WTC11 (cell line): Measurements from ENCODE around the gene C3orf49.

Experiments
- FOXP4 ChIP-seq: sonication (generic); formaldehyde crosslinking; IDR thresholded peaks from 2 replicates; pipeline ENCODE4 v1.8.0; 2022; ENCODE audit warnings: mild to moderate bottlenecking, missing genetic modification reagents
- GTF2I ChIP-seq: fragments of 250-450 bp; sonication (Bioruptor Pico); conservative IDR thresholded peaks from 2 replicates; pipeline ENCODE4 v1.4.0; 2021; ENCODE audit warnings: mild to moderate bottlenecking
- IRF2 ChIP-seq: sonication (generic); formaldehyde crosslinking; IDR thresholded peaks from 2 replicates; pipeline ENCODE4 v1.8.0; 2022; ENCODE audit warnings: low read depth, missing genetic modification reagents, borderline replicate concordance
- MAX ChIP-seq: sonication (generic); formaldehyde crosslinking; IDR thresholded peaks from 2 replicates; pipeline ENCODE4 v1.8.0; 2022; ENCODE audit warnings: mild to moderate bottlenecking, missing genetic modification reagents
- NR3C1 ChIP-seq: sonication (generic); formaldehyde crosslinking; conservative IDR thresholded peaks from 2 replicates; pipeline ENCODE4 v1.8.1; 2023; ENCODE audit warnings: low read depth, mild to moderate bottlenecking, missing genetic modification reagents
- PRDM15 ChIP-seq: sonication (generic); formaldehyde crosslinking; IDR thresholded peaks from 2 replicates; pipeline ENCODE4 v1.8.0; 2022; ENCODE audit warnings: missing genetic modification reagents
- SMAD3 ChIP-seq: sonication (generic); formaldehyde crosslinking; IDR thresholded peaks from 2 replicates; pipeline ENCODE4 v1.8.0; 2022; ENCODE audit warnings: missing genetic modification reagents, mild to moderate bottlenecking, borderline replicate concordance
- SMAD4 ChIP-seq: sonication (generic); formaldehyde crosslinking; IDR thresholded peaks from 2 replicates; pipeline ENCODE4 v1.8.0; 2022; ENCODE audit warnings: mild to moderate bottlenecking, missing genetic modification reagents
- SOX15 ChIP-seq: fragments of 250-450 bp; sonication (Bioruptor Pico); IDR thresholded peaks from 2 replicates; pipeline ENCODE4 v1.9.0; 2021; ENCODE audit warnings: mild to moderate bottlenecking
- ZNF138 ChIP-seq: sonication (generic); formaldehyde crosslinking; conservative IDR thresholded peaks from 2 replicates; pipeline ENCODE4 v1.8.1; 2022; ENCODE audit warnings: mild to moderate bottlenecking, moderate library complexity, missing genetic modification reagents
- TF ChIP-seq, protein P1 (sequence below): fragments of 200-600 bp; IDR thresholded peaks from 2 replicates; pipeline ENCODE4 v1.8.0; 2022; ENCODE audit warnings: antibody characterized with exemption
- TF ChIP-seq, protein P2 (sequence below): sonication (generic); formaldehyde crosslinking; IDR thresholded peaks from 2 replicates; pipeline ENCODE4 v1.8.1; 2022; ENCODE audit warnings: low read depth, missing genetic modification reagents, borderline replicate concordance
- TF ChIP-seq, protein P3 (sequence below): sonication (generic); formaldehyde crosslinking; IDR thresholded peaks from 2 replicates; pipeline ENCODE4 v1.8.1; 2023; ENCODE audit warnings: mild to moderate bottlenecking, missing genetic modification reagents
- TF ChIP-seq, protein P4 (sequence below): sonication (generic); formaldehyde crosslinking; IDR thresholded peaks from 2 replicates; pipeline ENCODE4 v1.8.0; 2022; ENCODE audit warnings: mild to moderate bottlenecking, missing genetic modification reagents

DNA sequence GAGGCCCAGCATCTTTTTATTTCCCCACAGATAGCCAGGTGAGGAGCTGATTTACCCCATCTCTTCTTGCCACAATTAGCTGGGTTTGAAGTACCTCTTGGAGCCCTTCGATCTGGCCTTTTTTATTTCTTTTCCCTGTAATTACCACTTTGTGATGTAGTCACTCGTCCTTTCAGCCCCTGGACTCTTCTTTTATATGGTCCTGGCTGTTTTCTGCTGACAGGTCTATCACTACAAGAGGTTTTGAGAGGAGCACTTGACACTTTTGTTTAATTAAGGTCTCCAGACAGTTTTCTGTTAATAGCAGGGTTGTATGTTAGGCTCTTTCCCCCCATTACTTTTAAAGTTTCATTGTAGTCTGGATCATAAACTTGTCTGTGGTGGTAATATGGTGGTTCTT, 56.4 kb downstream of the C3orf49 start:
- TF ChIP-seq SOX15 = no peak
- TF ChIP-seq SMAD4 (CRISPR knock-in tag) = no peak
- no peak for TF ChIP-seq FOXP4
- TF ChIP-seq, protein P1, sequence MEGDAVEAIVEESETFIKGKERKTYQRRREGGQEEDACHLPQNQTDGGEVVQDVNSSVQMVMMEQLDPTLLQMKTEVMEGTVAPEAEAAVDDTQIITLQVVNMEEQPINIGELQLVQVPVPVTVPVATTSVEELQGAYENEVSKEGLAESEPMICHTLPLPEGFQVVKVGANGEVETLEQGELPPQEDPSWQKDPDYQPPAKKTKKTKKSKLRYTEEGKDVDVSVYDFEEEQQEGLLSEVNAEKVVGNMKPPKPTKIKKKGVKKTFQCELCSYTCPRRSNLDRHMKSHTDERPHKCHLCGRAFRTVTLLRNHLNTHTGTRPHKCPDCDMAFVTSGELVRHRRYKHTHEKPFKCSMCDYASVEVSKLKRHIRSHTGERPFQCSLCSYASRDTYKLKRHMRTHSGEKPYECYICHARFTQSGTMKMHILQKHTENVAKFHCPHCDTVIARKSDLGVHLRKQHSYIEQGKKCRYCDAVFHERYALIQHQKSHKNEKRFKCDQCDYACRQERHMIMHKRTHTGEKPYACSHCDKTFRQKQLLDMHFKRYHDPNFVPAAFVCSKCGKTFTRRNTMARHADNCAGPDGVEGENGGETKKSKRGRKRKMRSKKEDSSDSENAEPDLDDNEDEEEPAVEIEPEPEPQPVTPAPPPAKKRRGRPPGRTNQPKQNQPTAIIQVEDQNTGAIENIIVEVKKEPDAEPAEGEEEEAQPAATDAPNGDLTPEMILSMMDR = no peak
- TF ChIP-seq IRF2 (CRISPR knock-in tag) = no peak
- TF ChIP-seq, protein P2, sequence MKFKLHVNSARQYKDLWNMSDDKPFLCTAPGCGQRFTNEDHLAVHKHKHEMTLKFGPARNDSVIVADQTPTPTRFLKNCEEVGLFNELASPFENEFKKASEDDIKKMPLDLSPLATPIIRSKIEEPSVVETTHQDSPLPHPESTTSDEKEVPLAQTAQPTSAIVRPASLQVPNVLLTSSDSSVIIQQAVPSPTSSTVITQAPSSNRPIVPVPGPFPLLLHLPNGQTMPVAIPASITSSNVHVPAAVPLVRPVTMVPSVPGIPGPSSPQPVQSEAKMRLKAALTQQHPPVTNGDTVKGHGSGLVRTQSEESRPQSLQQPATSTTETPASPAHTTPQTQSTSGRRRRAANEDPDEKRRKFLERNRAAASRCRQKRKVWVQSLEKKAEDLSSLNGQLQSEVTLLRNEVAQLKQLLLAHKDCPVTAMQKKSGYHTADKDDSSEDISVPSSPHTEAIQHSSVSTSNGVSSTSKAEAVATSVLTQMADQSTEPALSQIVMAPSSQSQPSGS (CRISPR knock-in tag) = no peak
- TF ChIP-seq ZNF138 (CRISPR knock-in tag) = no peak
- TF ChIP-seq, protein P3, sequence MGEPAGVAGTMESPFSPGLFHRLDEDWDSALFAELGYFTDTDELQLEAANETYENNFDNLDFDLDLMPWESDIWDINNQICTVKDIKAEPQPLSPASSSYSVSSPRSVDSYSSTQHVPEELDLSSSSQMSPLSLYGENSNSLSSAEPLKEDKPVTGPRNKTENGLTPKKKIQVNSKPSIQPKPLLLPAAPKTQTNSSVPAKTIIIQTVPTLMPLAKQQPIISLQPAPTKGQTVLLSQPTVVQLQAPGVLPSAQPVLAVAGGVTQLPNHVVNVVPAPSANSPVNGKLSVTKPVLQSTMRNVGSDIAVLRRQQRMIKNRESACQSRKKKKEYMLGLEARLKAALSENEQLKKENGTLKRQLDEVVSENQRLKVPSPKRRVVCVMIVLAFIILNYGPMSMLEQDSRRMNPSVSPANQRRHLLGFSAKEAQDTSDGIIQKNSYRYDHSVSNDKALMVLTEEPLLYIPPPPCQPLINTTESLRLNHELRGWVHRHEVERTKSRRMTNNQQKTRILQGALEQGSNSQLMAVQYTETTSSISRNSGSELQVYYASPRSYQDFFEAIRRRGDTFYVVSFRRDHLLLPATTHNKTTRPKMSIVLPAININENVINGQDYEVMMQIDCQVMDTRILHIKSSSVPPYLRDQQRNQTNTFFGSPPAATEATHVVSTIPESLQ (CRISPR knock-in tag) = no peak
- no peak for TF ChIP-seq MAX (CRISPR knock-in tag)
- no peak for TF ChIP-seq SMAD3 (CRISPR knock-in tag)
- TF ChIP-seq NR3C1 (CRISPR knock-in tag) = no peak
- no peak for TF ChIP-seq PRDM15
- TF ChIP-seq, protein P4, sequence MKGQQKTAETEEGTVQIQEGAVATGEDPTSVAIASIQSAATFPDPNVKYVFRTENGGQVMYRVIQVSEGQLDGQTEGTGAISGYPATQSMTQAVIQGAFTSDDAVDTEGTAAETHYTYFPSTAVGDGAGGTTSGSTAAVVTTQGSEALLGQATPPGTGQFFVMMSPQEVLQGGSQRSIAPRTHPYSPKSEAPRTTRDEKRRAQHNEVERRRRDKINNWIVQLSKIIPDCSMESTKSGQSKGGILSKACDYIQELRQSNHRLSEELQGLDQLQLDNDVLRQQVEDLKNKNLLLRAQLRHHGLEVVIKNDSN (CRISPR knock-in tag) = no peak
- TF ChIP-seq GTF2I (CRISPR knock-in tag) = no peak
